ENCODE results near the gene AGXT.

The AGXT gene

DNA sequence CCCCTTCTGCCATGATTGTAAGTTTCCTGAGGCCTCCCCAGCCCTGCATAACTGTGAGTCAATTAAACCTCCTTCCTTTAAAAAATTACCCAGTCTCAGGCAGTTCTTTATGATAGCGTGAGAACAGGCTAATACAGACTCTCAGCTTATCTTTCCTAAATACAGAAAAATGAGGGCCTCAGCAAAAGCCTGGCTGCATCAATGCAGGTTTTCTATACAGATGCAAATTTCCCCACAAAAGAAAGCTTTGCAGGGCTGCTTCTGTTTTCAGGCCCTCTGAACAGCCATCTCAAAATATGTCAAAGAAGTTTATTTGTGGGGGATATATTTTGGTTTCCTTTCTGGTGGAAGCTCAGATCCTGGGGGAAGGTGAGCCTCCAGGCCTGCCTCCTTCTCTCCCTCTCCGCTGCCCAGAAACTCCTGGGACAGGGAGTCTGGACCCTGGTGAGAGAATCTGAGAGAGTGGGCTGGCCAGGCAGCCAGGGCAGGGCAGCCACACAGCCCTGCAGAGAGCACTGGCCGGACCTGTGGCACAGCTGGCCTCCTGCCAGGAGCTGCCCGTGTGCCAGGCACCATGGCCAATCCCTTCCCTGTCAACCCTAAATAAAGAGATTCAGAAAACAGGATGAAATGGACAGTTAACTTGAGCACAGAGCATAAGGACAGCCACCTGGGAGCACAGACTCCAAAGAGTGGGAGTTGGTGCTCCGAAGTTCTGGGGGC is 21.6 kb upstream of the AGXT start:
- no peak overlapping the region for H3K27ac ChIP-seq

GRCh38 chr2:240847817-240848216 is 20.8 kb upstream of the AGXT start:
- TF ChIP-seq CTCF (conservative IDR thresholded peaks at IDR 0.05) (no peak), ZFX (IDR thresholded peaks at IDR 0.05) (no peak)
- no peak overlapping the region for H3K27ac ChIP-seq

More for the DNA sequence above, 21.6 kb upstream of the AGXT start:
- no peak for TF ChIP-seq CTCF (conservative IDR thresholded peaks at IDR 0.05)
- no peak for TF ChIP-seq ZFX (IDR thresholded peaks at IDR 0.05)

- H3K27ac ChIP-seq: no peak overlapping the region
- TF ChIP-seq CTCF (conservative IDR thresholded peaks at IDR 0.05) (no peak), ZFX (IDR thresholded peaks at IDR 0.05) (no peak)
These were observed 19.5 kb upstream of the AGXT start for GRCh38 chr2:240848900-240849680.

DNA sequence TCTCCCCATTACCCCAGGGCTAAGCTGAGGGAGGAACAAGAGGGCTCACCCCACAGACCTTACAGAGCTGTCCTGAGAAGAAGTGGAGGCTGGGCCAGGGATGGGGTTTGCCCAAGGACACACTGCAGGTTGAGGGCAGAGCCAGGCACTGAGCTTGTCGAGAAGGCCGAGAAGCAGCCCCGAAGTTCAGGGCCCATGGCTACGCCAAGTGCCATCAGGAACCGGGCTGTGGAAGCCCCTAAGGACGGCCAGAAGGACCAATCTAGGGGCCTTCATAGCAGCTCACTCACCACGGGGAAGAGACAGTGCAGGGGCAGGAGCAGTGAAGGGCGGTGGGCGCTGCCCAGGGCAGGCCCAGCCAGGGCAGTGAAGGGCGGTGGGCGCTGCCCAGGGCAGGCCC is 18.6 kb upstream of the AGXT start:
- no peak for TF ChIP-seq ZFX (IDR thresholded peaks at IDR 0.05)
- TF ChIP-seq CTCF (conservative IDR thresholded peaks at IDR 0.05): no peak
- no peak overlapping the region for H3K27ac ChIP-seq

DNA sequence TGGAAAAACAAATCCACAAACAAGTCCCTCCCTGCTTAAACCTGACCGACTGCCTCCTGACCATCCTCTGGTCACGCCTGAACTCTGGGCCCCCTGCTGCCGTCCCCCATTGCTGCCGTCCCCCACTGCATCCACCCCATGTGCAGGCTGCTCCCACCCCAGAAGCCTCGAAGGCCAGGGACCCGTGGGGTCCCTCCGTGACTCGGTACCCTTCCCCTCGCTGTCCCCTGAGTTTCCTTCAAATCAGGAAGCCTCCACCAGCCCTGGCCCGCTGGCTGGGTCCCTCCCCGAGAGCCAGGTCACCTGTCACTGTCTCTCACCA is 17.9 kb upstream of the AGXT start:
- TF ChIP-seq ZFX (IDR thresholded peaks at IDR 0.05) (no peak), CTCF (conservative IDR thresholded peaks at IDR 0.05) (no peak)
- H3K27ac ChIP-seq: no peak overlapping the region

DNA sequence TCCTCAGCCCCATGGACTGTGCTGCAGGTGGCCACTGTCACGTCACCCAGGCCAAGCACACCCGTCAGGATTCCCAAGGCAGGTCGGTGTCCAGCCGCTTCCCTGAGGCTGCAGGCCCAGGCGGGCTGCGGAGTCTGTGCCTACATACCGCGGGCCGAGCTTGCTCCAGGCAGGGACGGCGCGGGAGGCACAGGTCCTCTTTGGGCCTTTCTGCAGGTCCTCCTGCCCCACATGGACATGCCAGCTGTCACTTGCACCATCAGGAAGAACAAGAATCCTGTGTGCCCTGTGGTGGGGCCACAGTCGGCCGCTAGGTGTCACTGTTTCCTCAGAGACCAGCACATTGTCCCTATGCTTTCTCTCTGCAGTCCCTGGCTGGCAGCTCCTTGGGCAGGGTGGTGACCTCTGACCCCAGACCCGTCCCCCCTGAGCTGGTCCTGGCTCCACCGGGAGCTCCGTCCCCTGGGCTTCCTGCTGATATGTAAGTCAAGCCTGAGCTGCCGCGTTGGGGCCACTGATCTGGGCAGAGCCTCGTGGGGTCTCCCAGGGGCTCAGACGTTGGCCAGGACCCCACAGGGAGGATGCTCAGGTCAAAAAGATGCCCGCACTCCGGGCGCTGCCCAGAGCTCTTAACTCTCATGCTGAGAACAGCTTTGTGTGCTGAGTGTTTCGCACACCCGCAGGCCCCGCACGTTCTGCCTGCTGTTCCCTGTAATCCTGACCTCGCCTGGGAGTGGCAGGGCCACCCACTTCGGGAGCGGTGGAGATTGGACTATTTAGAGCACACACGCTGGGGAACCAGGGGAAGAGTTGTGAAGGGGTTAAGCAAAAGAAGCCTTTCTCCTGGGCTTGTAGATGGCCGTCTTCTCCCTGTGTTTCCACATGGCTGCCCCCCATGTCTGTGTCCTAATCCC is 17.3 kb upstream of the AGXT start:
- TF ChIP-seq ZFX (IDR thresholded peaks at IDR 0.05) (no peak), CTCF (conservative IDR thresholded peaks at IDR 0.05) (peak; percentile 94)
- no peak overlapping the region for H3K27ac ChIP-seq

All from C4-2B (cell line).